DND-41 (cell line): ENCODE measurements around the gene STEAP3.

Source experiments
- EZH2 ChIP-seq: IDR thresholded peaks from 3 replicates; pipeline ENCODE4 v1.6.1; 2012; ENCODE audit warnings: borderline replicate concordance, low read depth, mild to moderate bottlenecking, moderate library complexity, low read length, inconsistent platforms; ENCODE audit not compliant: severe bottlenecking
- TF ChIP-seq, protein P1 (sequence below): IDR thresholded peaks from 2 replicates; pipeline ENCODE4 v1.5.1; 2012; ENCODE audit warnings: borderline replicate concordance, low read length, moderate library complexity, mild to moderate bottlenecking; ENCODE audit not compliant: poor library complexity, severe bottlenecking; ENCODE audit errors: extremely low read depth

DNA sequence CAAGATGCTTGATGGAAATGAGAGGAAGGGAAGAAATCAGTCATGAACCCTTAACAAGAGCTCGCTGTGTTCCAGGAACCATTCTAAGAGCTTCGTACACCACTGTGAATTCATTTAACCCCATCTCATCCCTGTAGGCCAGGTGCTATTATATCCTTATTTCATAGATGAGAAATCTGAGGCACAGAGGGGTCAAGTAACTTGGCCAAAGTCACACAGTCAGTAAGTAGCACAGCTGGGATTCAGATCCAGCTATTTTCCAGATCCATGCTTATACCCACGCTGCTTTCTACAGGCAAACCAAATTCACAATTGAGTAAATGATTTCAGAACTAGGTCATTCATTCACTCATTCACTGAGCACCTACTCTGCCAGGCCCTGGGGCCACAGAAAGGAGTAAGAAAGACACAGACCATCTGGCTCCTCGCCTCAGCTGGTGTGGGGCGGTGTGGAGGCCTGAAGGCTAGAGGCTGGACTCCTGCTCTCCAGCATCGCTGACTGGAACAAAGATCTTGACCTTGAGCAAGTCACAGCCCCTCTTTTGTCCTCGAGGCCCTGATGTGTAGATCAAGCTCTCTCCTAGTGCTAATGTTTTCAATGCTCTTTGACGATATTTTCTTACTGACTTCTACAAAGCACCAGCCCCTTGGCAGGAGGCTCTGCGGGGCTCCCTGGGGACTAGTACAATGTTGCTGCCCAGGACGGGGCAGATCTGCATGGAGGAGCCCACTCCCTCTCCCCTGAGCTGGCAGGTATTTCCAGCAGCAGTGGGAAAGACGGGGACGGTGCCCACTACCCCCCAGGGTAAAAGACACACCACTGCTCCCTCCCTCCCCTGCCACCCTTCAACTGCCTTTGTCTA lies 26.5 kb downstream of the STEAP3 start:
- TF ChIP-seq EZH2 = no peak
- TF ChIP-seq, protein P1, sequence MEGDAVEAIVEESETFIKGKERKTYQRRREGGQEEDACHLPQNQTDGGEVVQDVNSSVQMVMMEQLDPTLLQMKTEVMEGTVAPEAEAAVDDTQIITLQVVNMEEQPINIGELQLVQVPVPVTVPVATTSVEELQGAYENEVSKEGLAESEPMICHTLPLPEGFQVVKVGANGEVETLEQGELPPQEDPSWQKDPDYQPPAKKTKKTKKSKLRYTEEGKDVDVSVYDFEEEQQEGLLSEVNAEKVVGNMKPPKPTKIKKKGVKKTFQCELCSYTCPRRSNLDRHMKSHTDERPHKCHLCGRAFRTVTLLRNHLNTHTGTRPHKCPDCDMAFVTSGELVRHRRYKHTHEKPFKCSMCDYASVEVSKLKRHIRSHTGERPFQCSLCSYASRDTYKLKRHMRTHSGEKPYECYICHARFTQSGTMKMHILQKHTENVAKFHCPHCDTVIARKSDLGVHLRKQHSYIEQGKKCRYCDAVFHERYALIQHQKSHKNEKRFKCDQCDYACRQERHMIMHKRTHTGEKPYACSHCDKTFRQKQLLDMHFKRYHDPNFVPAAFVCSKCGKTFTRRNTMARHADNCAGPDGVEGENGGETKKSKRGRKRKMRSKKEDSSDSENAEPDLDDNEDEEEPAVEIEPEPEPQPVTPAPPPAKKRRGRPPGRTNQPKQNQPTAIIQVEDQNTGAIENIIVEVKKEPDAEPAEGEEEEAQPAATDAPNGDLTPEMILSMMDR = no peak
